DND-41 (cell line): ENCODE results near the gene DPP9.

Experiments used
- ATAC-seq: fragments of 200-7000 bp; cut with Tn5 transposase; 3 replicates; pipeline ENCODE4 v1.9.1; 2021; ENCODE audit warnings: low read depth; ENCODE audit not compliant: insufficient read depth
- DNase-seq: peaks from one replicate; pipeline ENCODE4 v3.0.0-alpha.2; 2020
- H2AFZ ChIP-seq: 2 replicates; pipeline ENCODE4 v1.6.0; 2012; ENCODE audit warnings: low read depth, low read length
- H3K27ac ChIP-seq: 2 replicates; pipeline ENCODE4 v1.5.1; 2012; ENCODE audit warnings: low read length, inconsistent platforms
- H3K27me3 ChIP-seq: fragments of 200-600 bp; sonication (generic); 2 replicates; pipeline ENCODE4 v1.6.0; 2012; ENCODE audit warnings: low read length, mild to moderate bottlenecking, inconsistent platforms; ENCODE audit not compliant: insufficient read depth, poor library complexity
- H3K36me3 ChIP-seq: 2 replicates; pipeline ENCODE4 v1.5.1; 2012; ENCODE audit warnings: low read length, inconsistent platforms; ENCODE audit not compliant: insufficient read depth
- H3K4me1 ChIP-seq: 2 replicates; pipeline ENCODE4 v1.5.1; 2012; ENCODE audit warnings: mild to moderate bottlenecking, low read length; ENCODE audit not compliant: insufficient read depth
- H3K4me2 ChIP-seq: 2 replicates; pipeline ENCODE4 v1.6.0; 2012; ENCODE audit warnings: mild to moderate bottlenecking, moderate library complexity, low read length, inconsistent platforms; ENCODE audit not compliant: insufficient read depth
- H3K4me3 ChIP-seq, 2 experiments: fragments of 200-600 bp in 1 of 2; shearing (Covaris generic) in 1 of 2; 2 replicates each; pipeline ENCODE4 v1.5.1; 2012 to 2016; ENCODE audit warnings: inconsistent platforms in 2 of 2, low read length in 2 of 2, mild to moderate bottlenecking in 2 of 2, low read depth in 1 of 2, moderate library complexity in 1 of 2
- H3K79me2 ChIP-seq: 2 replicates; pipeline ENCODE4 v1.6.0; 2012; ENCODE audit warnings: low read length, inconsistent platforms; ENCODE audit not compliant: insufficient read depth
- H3K9ac ChIP-seq: 2 replicates; pipeline ENCODE4 v1.6.0; 2012; ENCODE audit warnings: low read depth, mild to moderate bottlenecking, inconsistent platforms, low read length, moderate library complexity
- H3K9me3 ChIP-seq: 2 replicates; pipeline ENCODE4 v1.5.1; 2012; ENCODE audit warnings: low read length, moderate library complexity, mild to moderate bottlenecking, inconsistent platforms; ENCODE audit not compliant: insufficient read depth, severe bottlenecking
- H4K20me1 ChIP-seq: 2 replicates; pipeline ENCODE4 v1.6.0; 2012; ENCODE audit warnings: low read length; ENCODE audit not compliant: insufficient read depth
- EZH2 ChIP-seq: IDR thresholded peaks from 3 replicates; pipeline ENCODE4 v1.6.1; 2012; ENCODE audit warnings: borderline replicate concordance, low read depth, mild to moderate bottlenecking, moderate library complexity, low read length, inconsistent platforms; ENCODE audit not compliant: severe bottlenecking
- TF ChIP-seq, protein P1 (sequence below): IDR thresholded peaks from 2 replicates; pipeline ENCODE4 v1.5.1; 2012; ENCODE audit warnings: borderline replicate concordance, low read length, moderate library complexity, mild to moderate bottlenecking; ENCODE audit not compliant: poor library complexity, severe bottlenecking; ENCODE audit errors: extremely low read depth

Gene DPP9

GRCh38 chr19:4759388-4760284 is 36.0 kb upstream of the DPP9 start:
- Histone ChIP-seq H3K27me3 (no peaks in the 10 kb centered on the region), H3K4me2 (no peak overlapping the region), H4K20me1 (no peaks in the 10 kb centered on the region), H3K4me1 (no peaks in the 10 kb centered on the region), H3K36me3 (no peaks in the 10 kb centered on the region), H3K9me3 (no peaks in the 10 kb centered on the region), H3K27ac (no peak overlapping the region), H3K4me3 (no peak overlapping the region), H2AFZ (no peak overlapping the region), H3K9ac (no peak overlapping the region), H3K79me2 (no peaks in the 10 kb centered on the region)
- TF ChIP-seq EZH2: no peak
- TF ChIP-seq, protein P1, sequence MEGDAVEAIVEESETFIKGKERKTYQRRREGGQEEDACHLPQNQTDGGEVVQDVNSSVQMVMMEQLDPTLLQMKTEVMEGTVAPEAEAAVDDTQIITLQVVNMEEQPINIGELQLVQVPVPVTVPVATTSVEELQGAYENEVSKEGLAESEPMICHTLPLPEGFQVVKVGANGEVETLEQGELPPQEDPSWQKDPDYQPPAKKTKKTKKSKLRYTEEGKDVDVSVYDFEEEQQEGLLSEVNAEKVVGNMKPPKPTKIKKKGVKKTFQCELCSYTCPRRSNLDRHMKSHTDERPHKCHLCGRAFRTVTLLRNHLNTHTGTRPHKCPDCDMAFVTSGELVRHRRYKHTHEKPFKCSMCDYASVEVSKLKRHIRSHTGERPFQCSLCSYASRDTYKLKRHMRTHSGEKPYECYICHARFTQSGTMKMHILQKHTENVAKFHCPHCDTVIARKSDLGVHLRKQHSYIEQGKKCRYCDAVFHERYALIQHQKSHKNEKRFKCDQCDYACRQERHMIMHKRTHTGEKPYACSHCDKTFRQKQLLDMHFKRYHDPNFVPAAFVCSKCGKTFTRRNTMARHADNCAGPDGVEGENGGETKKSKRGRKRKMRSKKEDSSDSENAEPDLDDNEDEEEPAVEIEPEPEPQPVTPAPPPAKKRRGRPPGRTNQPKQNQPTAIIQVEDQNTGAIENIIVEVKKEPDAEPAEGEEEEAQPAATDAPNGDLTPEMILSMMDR: no peak
- ATAC-seq (no peak), DNase-seq (no peak)

DNA sequence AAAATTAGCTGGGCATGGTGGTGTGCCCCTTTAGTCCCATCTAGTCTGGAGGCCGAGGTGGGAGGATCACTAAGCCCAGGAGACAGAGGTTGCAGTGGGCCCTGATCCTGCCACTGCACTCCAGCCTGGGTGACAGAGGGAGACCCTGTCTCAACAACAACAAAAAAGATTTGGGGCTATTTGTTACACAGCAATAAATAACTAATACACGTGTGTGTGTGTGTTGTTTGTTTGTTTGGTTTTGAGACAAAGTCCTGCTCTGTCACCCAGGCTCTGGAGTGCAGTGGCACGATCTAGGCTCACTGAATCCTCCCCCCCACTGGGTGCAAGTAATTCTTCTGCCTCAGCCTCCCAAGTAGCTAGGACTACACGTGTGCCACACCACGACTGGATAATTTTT is 35.0 kb upstream of the DPP9 start:
- Histone ChIP-seq H3K9ac (no peak overlapping the region), H3K4me3 (no peak overlapping the region), H2AFZ (no peak overlapping the region), H3K36me3 (no peaks in the 10 kb centered on the region), H3K4me1 (no peaks in the 10 kb centered on the region), H3K27me3 (no peaks in the 10 kb centered on the region), H4K20me1 (no peaks in the 10 kb centered on the region), H3K9me3 (no peaks in the 10 kb centered on the region), H3K27ac (no peak overlapping the region), H3K79me2 (no peaks in the 10 kb centered on the region), H3K4me2 (no peak overlapping the region)
- ATAC-seq: no peak
- no peak for TF ChIP-seq EZH2
- TF ChIP-seq, protein P1: no peak
- DNase-seq: no peak

GRCh38 chr19:4758082-4758481 is 34.4 kb upstream of the DPP9 start:
- H3K9ac ChIP-seq: no peak overlapping the region
- TF ChIP-seq EZH2: no peak
- TF ChIP-seq, protein P1: no peak
- no peak for ATAC-seq
- H4K20me1 ChIP-seq: no peaks in the 10 kb centered on the region
- H3K4me3 ChIP-seq: no peak overlapping the region
- H2AFZ ChIP-seq: no peak overlapping the region
- no peak overlapping the region for H3K27ac ChIP-seq
- H3K36me3 ChIP-seq: no peaks in the 10 kb centered on the region
- H3K79me2 ChIP-seq: no peaks in the 10 kb centered on the region
- H3K4me2 ChIP-seq: no peak overlapping the region
- no peak for DNase-seq
- no peaks in the 10 kb centered on the region for H3K9me3 ChIP-seq
- H3K27me3 ChIP-seq: no peaks in the 10 kb centered on the region
- H3K4me1 ChIP-seq: no peaks in the 10 kb centered on the region
